Kidney (tissue), 14 donors: ENCODE measurements around the gene ASMTL. TPM values are rescaled to one million over a fixed set of nuclear protein-coding genes. Genes with fewer than 3 reads are reported as not detected.
"Not testable (repeated sequence)": the region's sequence is repeated elsewhere in the genome, so short reads cannot be mapped to it uniquely, and the experiment has no call there.

ENCODE experiments used
- DNase-seq, 5 donors: peaks; one replicate each; pipeline ENCODE4 v3.0.0-alpha.2; 2013 to 2020
- FAIRE-seq: peaks from 2 replicates; lab custom pipeline; 2012; peaks lifted over from hg19 to GRCh38; lab: Jason Lieb, UNC
- H3K27ac ChIP-seq, 2 donors: one replicate each; pipeline ENCODE4 v1.7.0; 2013; ENCODE audit warnings: low read depth in 2 of 2, low read length in 2 of 2, inconsistent platforms in 1 of 2
- H3K27me3 ChIP-seq: one replicate; pipeline ENCODE4 v1.7.1; 2013; ENCODE audit warnings: low read length, inconsistent platforms; ENCODE audit not compliant: control insufficient read depth, insufficient read depth
- H3K36me3 ChIP-seq, 3 donors: one replicate each; pipeline versions ENCODE4 v1.7.0 to v1.7.1; 2013; ENCODE audit warnings: low read length in 3 of 3, control low read depth in 1 of 3, inconsistent platforms in 1 of 3; ENCODE audit not compliant: insufficient read depth in 3 of 3, control insufficient read depth in 2 of 3
- H3K4me1 ChIP-seq, 3 donors: one replicate each; pipeline versions ENCODE4 v1.7.0 to v1.7.1; 2013; ENCODE audit warnings: low read length in 3 of 3, inconsistent platforms in 1 of 3, low read depth in 1 of 3; ENCODE audit not compliant: control insufficient read depth in 2 of 3, insufficient read depth in 2 of 3
- H3K4me3 ChIP-seq, 3 donors: one replicate each; pipeline versions ENCODE4 v1.7.0 to v1.8.1; 2013; ENCODE audit warnings: low read length in 3 of 3, control low read depth in 1 of 3, inconsistent platforms in 1 of 3
- H3K9ac ChIP-seq, 3 donors: one replicate each; pipeline versions ENCODE4 v1.7.0 to v1.7.1; 2013; ENCODE audit warnings: low read length in 3 of 3, control low read depth in 1 of 3, inconsistent platforms in 1 of 3
- H3K9me3 ChIP-seq, 3 donors: one replicate each; pipeline versions ENCODE4 v1.7.0 to v1.7.1; 2013; ENCODE audit warnings: low read length in 3 of 3, control low read depth in 1 of 3, inconsistent platforms in 1 of 3; ENCODE audit not compliant: control insufficient read depth in 2 of 3, insufficient read depth in 1 of 3
- CTCF ChIP-seq: IDR thresholded peaks from 3 replicates; pipeline ENCODE4 v1.5.1; 2012; ENCODE audit warnings: mild to moderate bottlenecking, moderate library complexity, borderline replicate concordance; ENCODE audit not compliant: insufficient read depth; ENCODE audit errors: extremely low read depth
- intact Hi-C: fragments of 100-400 bp; cut with DNase I; formaldehyde crosslinking; loops from one replicate; pipeline ENCODE4 v1.11.1; 2022
- polyA plus RNA-seq: library from polyadenylated mRNA; stranded (reverse); fragments of 350-450 nt; fragmentation: Illumina TruSeq; extraction: RNeasy Lipid Tissue Mini Kit (QIAGEN cat#74804); gene quantifications from one replicate; pipeline ENCODE4 v1.2.3, GENCODE V29; 2014; ENCODE audit warnings: low read depth, low replicate concordance; ENCODE audit not compliant: insufficient read depth
- total RNA-seq: library from RNA; stranded (reverse); fragmentation: NEBNext Ultra II Directional; extraction: Animal tissue kit (Norgen Biotek cat#: 25700); gene quantifications from one replicate; pipeline ENCODE4 v1.2.1, GENCODE V29; 2021
- donor health status: control.
- donor health status: control.
- donor health status: control.
- donor health status: control.
- donor health status: control.
- donor health status: DM: yes; HTN: yes; CAD: no.
- donor health status: Normal renal cell carcinoma (clear cell type).

ASMTL gene
- total and polyA plus RNA-seq, 2 donors from 2014 or later, result 29.9 to 33.3 TPM

GRCh38 chrX:1449823-1450149, 2.9 kb downstream of the ASMTL start:
- H3K9ac ChIP-seq, result no peak overlapping the region
- peaks cover 0 to 8% (median 4%) of the 10 kb centered on the region in 3 donors for H3K4me1 ChIP-seq
- H3K27me3 ChIP-seq, result no peaks in the 10 kb centered on the region
- H3K27ac ChIP-seq, result no peak overlapping the region
- DNase-seq (no peak), FAIRE-seq (no peak)
- no peak overlapping the region for H3K4me3 ChIP-seq
- peaks cover 0 to 6% (median 0%) of the 10 kb centered on the region in 3 donors for H3K9me3 ChIP-seq
- intact Hi-C loops, result loop anchor here (10.0 kb wide), 1 partner anchor 55 kb away; the partner anchor contains the start of gene SLC25A6
- TF ChIP-seq CTCF, result no peak
- no peaks in the 10 kb centered on the region for H3K36me3 ChIP-seq

- peak in 2 of 5 donors; percentile 28 to 52 for DNase-seq
Observed at GRCh38 chrX:1449036-1449822, 3.5 kb downstream of the ASMTL start.

GRCh38 chrX:1448573-1449001, 4.1 kb downstream of the ASMTL start:
- FAIRE-seq, H3K9me3 ChIP-seq, H3K4me3 ChIP-seq, H3K4me1 ChIP-seq, H3K27me3 ChIP-seq, H3K27ac ChIP-seq, H3K9ac ChIP-seq, H3K36me3 ChIP-seq: not testable (repeated sequence)
- intact Hi-C loops, result loop anchor here (10.0 kb wide), 1 partner anchor 54 kb away; the partner anchor contains the start of gene SLC25A6
- DNase-seq, result peak in 2 of 5 donors; percentile 4 to 20

More at GRCh38 chrX:1449036-1449822, 3.5 kb downstream of the ASMTL start:
- Histone ChIP-seq H3K9me3 (peaks cover 0 to 6% (median 0%) of the 10 kb centered on the region in 3 donors), H3K4me3 (no peak overlapping the region), H3K36me3 (no peaks in the 10 kb centered on the region), H3K4me1 (peaks cover 0 to 8% (median 4%) of the 10 kb centered on the region in 3 donors), H3K27me3 (no peaks in the 10 kb centered on the region), H3K27ac (no peak overlapping the region), H3K9ac (no peak overlapping the region)
- no peak for TF ChIP-seq CTCF
- intact Hi-C loops, result loop anchor here (10.0 kb wide), 1 partner anchor 54 kb away; the partner anchor contains the start of gene SLC25A6
- FAIRE-seq, result no peak

GRCh38 chrX:1447969-1448572, 4.6 kb downstream of the ASMTL start:
- intact Hi-C loops, result loop anchor here (10.0 kb wide), 1 partner anchor 53 kb away; the partner anchor contains the start of gene SLC25A6
- H3K9ac ChIP-seq, H3K4me1 ChIP-seq, FAIRE-seq, H3K4me3 ChIP-seq, H3K36me3 ChIP-seq, H3K27me3 ChIP-seq, H3K27ac ChIP-seq: not testable (repeated sequence)
- DNase-seq, result peak in 2 of 5 donors; percentile 21 to 48
- peaks cover 0 to 10% (median 0%) of the 10 kb centered on the region in 3 donors for H3K9me3 ChIP-seq

- H3K4me1 ChIP-seq, H3K9ac ChIP-seq, FAIRE-seq, H3K36me3 ChIP-seq, H3K4me3 ChIP-seq, H3K27me3 ChIP-seq, H3K27ac ChIP-seq: not testable (repeated sequence)
- intact Hi-C loops, result loop anchor here (10.0 kb wide), 1 partner anchor 52 kb away; the partner anchor contains the start of gene SLC25A6
- H3K9me3 ChIP-seq, result peaks cover 0 to 10% (median 0%) of the 10 kb centered on the region in 3 donors
- peak in 2 of 5 donors; percentile 27 to 44 for DNase-seq
Observed at GRCh38 chrX:1446984-1447968, 5.4 kb downstream of the ASMTL start.
